Measurements from ENCODE around the gene NXPE4.
"Not testable (repeated sequence)": the region's sequence is repeated elsewhere in the genome, so short reads cannot be mapped to it uniquely, and the experiment has no call there.

The NXPE4 gene

GRCh38 chr11:114595571-114595970 lies at the start of gene NXPE4:
Gene NXPE4, minus strand, starts transcription at chr11:114595786. Its CDS starts 1,027 bp downstream, at chr11:114594759.
- no peak within 1 kb of the TSS for H3K4me3 ChIP-seq (replicated peaks; ENCODE audit: low read depth, low read length)
- peaks cover 2% of the 10 kb centered on the region for H3K27me3 ChIP-seq (replicated peaks; ENCODE audit: control insufficient read depth, insufficient read depth, low read length)
- H3K36me3 ChIP-seq (ENCODE audit: control insufficient read depth, insufficient read depth, low read length): no peaks in the 10 kb centered on the region
- no peak for DNase-seq (ENCODE audit: extremely low read depth, insufficient read length)
- TF ChIP-seq CTCF (IDR thresholded peaks at IDR 0.05; ENCODE audit: insufficient read depth, low read length, poor library complexity, severe bottlenecking): no peak

GRCh38 chr11:114639440-114639839 lies 43.9 kb upstream of the NXPE4 start:
- not testable (repeated sequence) for DNase-seq (ENCODE audit: extremely low read depth, insufficient read length); H3K4me3 ChIP-seq (replicated peaks; ENCODE audit: low read depth, low read length)

GRCh38 chr11:114631445-114631965 lies 35.9 kb upstream of the NXPE4 start:
- H3K4me3 ChIP-seq (replicated peaks; ENCODE audit: low read depth, low read length); H3K27me3 ChIP-seq (replicated peaks; ENCODE audit: control insufficient read depth, insufficient read depth, low read length); H3K36me3 ChIP-seq (ENCODE audit: control insufficient read depth, insufficient read depth, low read length): not testable (repeated sequence)
- peak; percentile 9 for DNase-seq (ENCODE audit: extremely low read depth, insufficient read length)

More at GRCh38 chr11:114639440-114639839, 43.9 kb upstream of the NXPE4 start:
- H3K27me3 ChIP-seq (replicated peaks; ENCODE audit: control insufficient read depth, insufficient read depth, low read length); H3K36me3 ChIP-seq (ENCODE audit: control insufficient read depth, insufficient read depth, low read length): not testable (repeated sequence)

- Histone ChIP-seq H3K27me3 (replicated peaks; ENCODE audit: control insufficient read depth, insufficient read depth, low read length) (no peaks in the 10 kb centered on the region; the same call in 1 of the 2 replicates), H3K4me3 (replicated peaks; ENCODE audit: low read depth, low read length) (no peak overlapping the region), H3K36me3 (ENCODE audit: control insufficient read depth, insufficient read depth, low read length) (no peaks in the 10 kb centered on the region)
- DNase-seq (ENCODE audit: extremely low read depth, insufficient read length): no peak
- no peak for TF ChIP-seq CTCF (IDR thresholded peaks at IDR 0.05; ENCODE audit: insufficient read depth, low read length, poor library complexity, severe bottlenecking)
Measured at GRCh38 chr11:114625294-114625693, 29.7 kb upstream of the NXPE4 start.

- TF ChIP-seq CTCF (IDR thresholded peaks at IDR 0.05; ENCODE audit: insufficient read depth, low read length, poor library complexity, severe bottlenecking): no peak
- no peaks in the 10 kb centered on the region for H3K36me3 ChIP-seq (ENCODE audit: control insufficient read depth, insufficient read depth, low read length)
- peak; percentile 67 for DNase-seq (ENCODE audit: extremely low read depth, insufficient read length)
- H3K27me3 ChIP-seq (replicated peaks; ENCODE audit: control insufficient read depth, insufficient read depth, low read length): no peaks in the 10 kb centered on the region; the same call in 1 of the 2 replicates
- H3K4me3 ChIP-seq (replicated peaks; ENCODE audit: low read depth, low read length): no peak overlapping the region
Measured at GRCh38 chr11:114624455-114625207, 29.0 kb upstream of the NXPE4 start.

GRCh38 chr11:114623720-114624119 lies 28.1 kb upstream of the NXPE4 start:
- Histone ChIP-seq H3K4me3 (replicated peaks; ENCODE audit: low read depth, low read length) (no peak overlapping the region), H3K27me3 (replicated peaks; ENCODE audit: control insufficient read depth, insufficient read depth, low read length) (no peaks in the 10 kb centered on the region; the same call in 1 of the 2 replicates), H3K36me3 (ENCODE audit: control insufficient read depth, insufficient read depth, low read length) (no peaks in the 10 kb centered on the region)
- DNase-seq (ENCODE audit: extremely low read depth, insufficient read length): peak; percentile 50
- no peak for TF ChIP-seq CTCF (IDR thresholded peaks at IDR 0.05; ENCODE audit: insufficient read depth, low read length, poor library complexity, severe bottlenecking)

All from GM06990 (cell line).